Fibroblast of mammary gland (primary cell): Measurements from ENCODE around the gene NNT.

Experiments
- DNase-seq: peaks from one replicate; pipeline ENCODE4 v3.0.0-alpha.2; 2010; ENCODE audit warnings: low read depth
- H3K4me3 ChIP-seq: 2 replicates; pipeline ENCODE4 v1.5.1; 2011; ENCODE audit warnings: low read depth, mild to moderate bottlenecking, low read length, moderate library complexity; ENCODE audit not compliant: control insufficient read depth
- CTCF ChIP-seq: conservative IDR thresholded peaks from 2 replicates; pipeline ENCODE4 v1.5.1; 2011; ENCODE audit warnings: low read depth, low read length, inconsistent platforms; ENCODE audit not compliant: control insufficient read depth, insufficient read depth

Gene NNT

GRCh38 chr5:43674536-43674935, 71.6 kb downstream of the NNT start:
- no peak for TF ChIP-seq CTCF
- DNase-seq, result no peak
- H3K4me3 ChIP-seq, result no peak overlapping the region

- TF ChIP-seq CTCF, result no peak
- H3K4me3 ChIP-seq, result no peak overlapping the region
- DNase-seq, result no peak
Observed at GRCh38 chr5:43675357-43675756, 72.4 kb downstream of the NNT start.

GRCh38 chr5:43676083-43676840, 73.3 kb downstream of the NNT start:
- no peak for DNase-seq
- no peak for TF ChIP-seq CTCF
- H3K4me3 ChIP-seq, result no peak overlapping the region

GRCh38 chr5:43677253-43677652, 74.3 kb downstream of the NNT start:
- no peak for TF ChIP-seq CTCF
- no peak for DNase-seq
- H3K4me3 ChIP-seq, result no peak overlapping the region

- H3K4me3 ChIP-seq, result no peak overlapping the region
- TF ChIP-seq CTCF, result no peak
- DNase-seq, result no peak
Observed at GRCh38 chr5:43679214-43679613, 76.2 kb downstream of the NNT start.

- no peak overlapping the region for H3K4me3 ChIP-seq
- no peak for TF ChIP-seq CTCF
- peak; percentile 28 for DNase-seq
Observed at GRCh38 chr5:43680286-43680685, 77.3 kb downstream of the NNT start.
